ENCODE measurements around the gene BMPR2.
"Not testable (repeated sequence)": the region's sequence is repeated elsewhere in the genome, so short reads cannot be mapped to it uniquely, and the experiment has no call there.

The BMPR2 gene

DNA sequence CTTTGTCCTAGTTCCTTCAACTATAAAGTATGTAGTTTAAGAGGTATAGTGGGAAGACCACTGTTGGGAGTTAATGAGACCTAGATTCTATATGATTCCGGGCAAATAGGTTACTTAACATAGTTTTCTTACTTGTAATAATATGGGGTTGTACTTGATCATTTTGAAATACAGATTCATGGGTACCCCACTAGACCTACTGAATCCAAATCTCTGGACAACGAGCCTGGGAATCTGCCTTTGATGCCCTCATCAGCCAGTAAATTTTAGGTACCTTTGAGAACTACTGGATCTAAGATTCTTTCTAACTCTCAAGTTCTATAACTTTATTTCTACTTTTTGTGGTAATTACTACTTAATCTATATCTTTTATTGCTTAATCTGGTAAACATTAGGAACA lies 6.6 kb downstream of the BMPR2 start:
- no peak for DNase-seq

DNA sequence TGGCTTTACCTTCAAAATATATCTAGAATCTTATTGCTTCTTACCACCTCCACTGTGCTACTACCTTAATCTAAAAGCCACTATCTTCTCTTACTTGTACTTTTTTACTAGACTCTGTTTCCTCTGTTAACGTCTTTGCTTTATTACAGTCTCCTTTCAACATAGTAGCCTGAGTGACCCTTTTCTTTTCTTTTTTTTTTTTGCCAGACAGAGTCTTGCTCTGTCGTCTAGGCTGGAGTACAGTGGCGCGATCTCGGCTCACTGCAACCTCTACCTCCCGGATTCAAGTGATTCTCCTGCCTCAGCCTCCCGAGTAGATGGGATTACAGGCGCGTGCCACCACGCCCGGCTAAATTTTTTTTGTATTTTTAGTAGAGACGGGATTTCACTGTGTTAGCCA lies 10.4 kb downstream of the BMPR2 start:
- DNase-seq, result not testable (repeated sequence)

DNA sequence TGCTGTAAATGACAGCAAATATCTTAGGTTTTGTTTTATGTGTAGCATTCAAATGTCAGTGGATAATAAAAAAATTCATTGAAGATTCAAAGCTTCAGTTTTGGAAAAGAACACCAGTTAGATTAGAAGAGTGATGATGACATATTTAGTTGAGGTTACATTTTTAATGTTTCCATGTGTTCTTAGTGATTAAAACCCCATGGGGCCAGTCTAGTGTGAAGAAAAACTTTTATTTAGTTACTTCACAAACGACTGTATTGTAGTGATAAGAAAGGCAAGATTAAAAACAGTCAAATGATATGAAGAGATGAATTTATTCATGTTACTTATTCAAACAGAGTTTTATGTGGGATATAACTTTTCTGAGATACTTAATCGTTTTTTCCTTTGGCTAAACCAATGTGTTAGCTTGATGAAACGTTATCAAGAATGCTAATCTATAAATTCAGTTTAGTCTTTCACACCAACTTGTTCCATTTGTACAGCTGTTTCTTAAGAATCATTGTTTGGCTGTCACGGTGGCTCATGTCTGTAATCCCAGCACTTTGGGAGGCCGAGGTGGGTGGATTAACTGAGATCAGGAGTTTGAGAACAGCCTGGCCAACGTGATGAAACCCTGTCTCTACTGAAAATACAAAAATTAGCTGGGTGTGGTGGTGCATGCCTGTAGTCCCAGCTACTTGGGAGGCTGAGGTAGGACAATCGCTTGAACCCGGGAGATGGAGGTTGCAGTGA lies 11.6 kb downstream of the BMPR2 start:
- no peak for DNase-seq

DNA sequence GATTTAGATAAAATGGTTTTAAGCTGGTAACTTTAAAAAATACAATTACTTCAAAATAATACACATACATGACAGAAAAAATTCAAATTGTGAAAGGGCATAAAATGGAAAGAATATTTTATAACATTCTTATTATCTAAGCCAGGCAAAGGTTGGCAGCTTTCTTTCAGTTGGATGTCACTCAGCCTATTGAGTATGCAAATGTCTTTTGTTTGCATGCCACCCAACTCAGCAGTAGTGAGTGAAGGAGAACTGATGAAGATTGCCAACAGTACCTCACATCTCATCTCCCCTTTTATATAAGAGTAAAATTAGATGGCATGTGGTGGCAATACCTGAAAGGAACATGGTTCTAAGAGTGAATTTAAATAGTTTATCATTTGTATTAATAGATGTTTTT lies 24.8 kb downstream of the BMPR2 start:
- no peak for DNase-seq

DNA sequence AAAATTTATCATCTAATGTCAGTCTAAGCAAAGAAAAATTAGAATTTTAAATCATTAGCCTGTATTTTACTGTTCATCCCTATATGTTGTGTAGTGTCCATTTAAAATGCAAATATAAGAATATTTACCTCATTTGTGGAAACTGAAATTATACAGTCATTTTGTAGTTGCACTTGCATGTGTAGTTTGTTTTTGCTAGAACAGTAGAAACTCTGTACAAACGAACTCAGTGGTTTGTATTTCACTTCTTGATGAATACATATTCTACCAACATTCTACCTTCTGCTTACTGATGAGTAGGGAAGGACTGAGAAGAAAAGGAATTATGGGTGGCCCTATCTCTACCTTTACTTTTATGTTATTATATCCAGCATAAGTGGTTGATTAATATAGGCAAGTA lies 29.7 kb downstream of the BMPR2 start:
- no peak for DNase-seq

DNA sequence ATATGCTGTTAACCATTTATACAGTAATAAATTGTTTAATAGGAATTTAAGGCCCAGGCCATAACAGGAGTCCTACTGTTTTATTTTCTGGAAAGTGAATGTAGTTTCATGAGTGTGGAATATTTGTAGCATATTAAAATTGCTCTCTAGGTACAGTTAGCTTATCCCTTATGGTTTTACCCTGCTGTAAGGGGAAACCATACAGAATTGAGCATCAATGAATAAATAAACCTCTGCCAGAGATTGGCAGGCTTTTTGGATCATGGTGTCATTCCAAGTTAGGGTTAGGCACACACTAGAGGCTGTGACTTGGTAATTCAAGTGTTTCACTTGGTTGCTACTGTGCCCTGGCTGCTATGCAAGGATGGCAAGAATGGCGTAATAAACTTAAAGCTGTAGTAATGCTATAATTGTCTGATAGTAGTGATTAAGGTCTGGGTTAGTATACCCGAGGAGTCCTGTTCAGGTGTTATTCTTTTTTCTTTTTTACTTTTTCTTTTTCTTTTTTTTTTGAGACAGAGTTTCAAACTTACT lies 30.4 kb downstream of the BMPR2 start:
- DNase-seq, result no peak

DNA sequence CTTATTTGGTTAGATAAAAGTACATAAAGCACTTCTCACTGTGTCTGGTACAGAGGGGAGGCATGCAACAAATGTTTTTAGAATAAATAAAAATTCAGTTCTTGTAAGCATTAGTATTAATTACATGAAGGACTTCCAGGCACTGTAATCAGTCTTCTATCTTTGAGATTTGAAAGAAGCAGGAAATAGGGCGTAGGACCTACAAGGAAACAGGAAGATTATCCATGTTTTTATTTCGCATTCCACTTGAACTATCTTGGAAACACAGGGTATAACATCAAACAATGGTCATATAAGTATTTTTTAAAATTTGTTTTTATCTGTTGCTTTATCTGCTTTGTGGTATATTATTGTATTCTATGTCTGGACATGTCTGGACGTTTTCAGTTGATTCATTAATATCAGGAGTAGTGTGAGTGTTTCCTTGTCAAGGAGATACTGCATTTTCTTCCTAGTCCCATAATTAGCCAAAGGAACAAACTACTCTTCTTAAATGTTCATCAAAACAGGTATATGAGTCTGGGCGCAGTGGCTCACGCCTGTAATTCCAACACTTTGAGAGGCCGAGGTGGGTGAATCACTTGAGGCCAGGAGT lies 32.5 kb downstream of the BMPR2 start:
- DNase-seq, result no peak

DNA sequence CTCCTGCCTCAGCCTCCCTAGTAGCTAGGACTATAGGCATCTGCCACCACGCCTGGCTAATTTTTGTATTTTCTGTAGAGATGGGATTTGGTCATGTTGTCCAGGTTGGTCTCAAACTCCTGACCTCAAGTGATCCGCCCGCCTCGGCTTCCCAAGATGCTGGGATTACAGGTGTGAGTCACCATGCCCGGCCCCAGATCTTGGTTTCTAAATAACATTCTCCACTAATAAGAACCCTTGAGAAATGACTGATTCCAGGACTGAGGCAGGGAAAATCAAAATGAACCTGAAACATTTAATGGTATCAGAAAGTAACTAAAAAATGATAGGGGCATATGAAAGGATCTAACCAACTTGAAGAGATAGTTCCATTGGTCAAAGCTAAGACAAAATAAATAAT lies 34.0 kb downstream of the BMPR2 start:
- no peak for DNase-seq

DNA sequence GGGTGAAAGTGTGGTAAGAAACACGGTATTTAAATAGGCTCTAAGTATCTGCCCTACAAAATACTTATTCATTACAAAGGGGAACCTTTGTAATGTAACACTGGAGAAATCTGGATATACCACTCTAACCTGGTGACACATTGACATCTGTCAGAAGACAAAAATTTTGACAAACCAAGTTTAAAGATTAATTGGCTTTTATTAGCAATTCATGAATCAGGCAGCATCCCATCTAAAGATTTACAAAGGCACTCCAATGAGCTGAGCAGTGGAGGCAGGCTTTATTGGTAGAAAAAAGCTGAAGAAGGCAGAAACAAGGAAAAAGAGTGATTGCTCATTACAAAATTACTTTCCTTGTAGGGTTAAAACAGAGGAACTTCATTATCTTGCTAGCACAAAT lies 35.0 kb downstream of the BMPR2 start:
- no peak for DNase-seq

DNA sequence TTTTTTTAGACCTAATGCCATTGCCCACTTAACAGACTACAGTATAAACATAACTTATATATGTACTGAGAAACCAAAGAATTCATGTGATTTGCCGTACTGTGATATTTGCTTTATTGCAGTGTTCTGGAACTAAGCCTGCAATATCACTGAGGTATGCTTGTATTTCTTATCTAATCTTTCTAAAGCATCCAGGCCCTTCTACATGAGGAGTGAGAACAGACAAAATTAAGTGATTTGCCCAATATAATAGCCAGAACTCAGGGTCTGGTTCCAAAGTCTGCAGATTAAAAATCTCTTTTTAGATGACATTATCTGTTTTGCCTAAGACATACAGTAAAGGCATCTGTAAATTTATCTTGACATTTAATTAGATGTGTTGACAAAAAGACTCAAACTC lies 41.9 kb downstream of the BMPR2 start:
- no peak for DNase-seq

DNA sequence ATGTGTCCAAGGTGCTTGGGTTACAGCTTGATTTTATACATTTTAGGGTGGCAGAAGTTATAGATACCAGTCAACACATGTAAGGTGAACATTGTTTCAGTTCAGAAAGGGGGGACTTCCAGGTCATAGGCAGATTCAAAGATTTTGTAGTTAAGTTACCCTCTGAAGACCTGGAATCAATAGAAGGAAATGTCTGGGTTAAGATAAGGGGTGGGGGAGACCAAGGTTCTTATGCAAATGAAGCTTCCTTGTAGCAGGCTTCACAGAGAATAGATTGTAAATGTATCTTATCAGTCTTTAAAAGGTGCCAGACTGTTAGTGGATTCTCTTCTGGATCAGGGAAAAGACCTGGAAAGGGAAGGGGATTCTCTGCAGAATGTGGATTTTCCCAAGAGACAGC lies 42.4 kb downstream of the BMPR2 start:
- no peak for DNase-seq

DNA sequence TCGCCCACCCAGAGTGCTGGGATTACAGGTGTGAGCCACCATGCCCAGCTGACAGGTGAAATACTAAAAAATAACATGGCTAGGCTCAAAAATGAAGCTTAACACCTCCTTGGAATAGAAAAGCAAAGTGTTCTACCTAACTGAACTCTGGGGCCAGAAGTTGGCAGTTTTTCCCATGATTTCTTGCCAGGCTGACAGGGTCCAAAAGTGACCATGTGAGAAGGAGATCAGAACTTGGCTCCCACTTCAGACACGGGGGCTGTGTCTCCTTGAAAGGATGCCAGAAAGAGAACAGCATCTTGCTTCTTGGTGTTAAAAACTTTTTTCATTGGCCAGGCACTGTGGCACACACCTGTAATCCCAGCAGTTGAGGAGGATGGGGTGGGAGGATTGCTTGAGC lies 47.0 kb downstream of the BMPR2 start:
- no peak for DNase-seq

DNA sequence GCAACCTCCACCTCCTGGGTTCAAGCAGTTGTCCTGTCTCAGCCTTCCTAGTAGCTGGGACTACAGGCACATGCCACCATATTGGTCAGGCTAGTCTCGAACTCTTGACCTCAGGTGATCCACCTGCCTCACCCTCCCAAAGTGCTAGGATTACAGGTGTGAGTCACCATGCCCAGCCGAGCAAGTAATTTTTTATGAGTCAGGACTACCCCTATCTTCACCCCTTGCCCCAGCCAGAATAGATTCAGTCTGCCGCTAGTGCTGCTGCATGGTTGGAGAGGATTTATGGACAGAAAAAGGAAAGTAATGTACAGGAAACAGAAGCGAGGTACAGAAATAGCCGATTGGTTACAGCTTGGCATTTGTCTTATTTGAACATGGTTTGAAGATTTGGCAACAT lies 48.9 kb downstream of the BMPR2 start:
- no peak for DNase-seq

DNA sequence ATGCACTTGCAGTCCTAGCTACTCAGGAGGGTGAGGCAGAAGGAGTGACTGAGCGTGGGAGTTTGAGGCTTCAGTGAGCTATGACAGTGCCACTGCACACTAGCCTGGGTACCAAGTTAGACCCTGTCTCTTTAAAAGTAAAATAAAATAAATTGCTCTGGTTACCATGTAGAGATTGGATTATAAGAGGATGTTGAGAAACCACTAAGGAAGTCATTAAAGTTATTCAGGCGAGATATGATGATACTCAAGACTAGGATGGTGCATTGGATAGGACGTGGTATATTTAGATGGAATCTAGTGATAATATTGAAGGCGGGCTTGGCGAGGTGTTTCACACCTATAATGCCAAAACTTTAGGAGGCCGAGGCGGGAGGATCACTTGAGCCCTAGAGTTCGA lies 50.6 kb downstream of the BMPR2 start:
- no peak for DNase-seq

DNA sequence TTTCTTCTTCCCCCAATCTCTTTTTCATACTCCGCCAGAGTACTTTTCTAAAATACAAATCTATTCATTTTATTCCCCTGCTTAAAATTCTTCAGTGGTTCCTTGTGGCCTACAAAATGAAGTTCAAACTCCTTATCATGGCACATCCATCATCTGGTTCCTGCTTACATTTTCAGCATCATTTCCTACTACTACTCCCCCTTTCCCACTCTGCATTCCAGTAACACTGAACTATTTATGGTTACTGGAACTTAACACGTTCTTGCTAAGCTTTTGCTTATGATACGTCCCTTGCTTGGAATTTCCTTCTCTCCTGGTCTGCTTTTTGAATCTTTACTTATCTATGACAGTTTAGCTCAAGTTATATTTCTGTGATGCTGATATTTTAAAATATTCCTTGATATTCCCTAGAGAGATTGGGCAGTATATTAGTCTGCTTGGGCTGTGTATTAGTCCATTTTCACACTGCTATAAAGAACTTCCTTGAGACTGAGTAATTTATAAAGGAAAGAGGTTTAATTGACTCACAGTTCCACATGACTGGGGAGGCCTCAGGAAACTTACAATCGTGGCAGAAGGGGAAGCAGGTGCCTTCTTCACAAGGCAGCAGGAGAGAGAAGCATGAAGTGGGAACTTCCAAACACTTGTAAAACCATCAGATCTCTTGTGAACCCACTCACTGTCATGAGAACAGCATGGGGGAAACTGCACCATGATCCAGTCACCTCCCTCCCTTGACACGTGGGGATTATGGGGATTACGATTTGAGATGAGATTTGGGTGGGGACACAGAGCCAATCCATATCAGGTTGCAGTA lies 53.2 kb downstream of the BMPR2 start:
- no peak for DNase-seq

DNA sequence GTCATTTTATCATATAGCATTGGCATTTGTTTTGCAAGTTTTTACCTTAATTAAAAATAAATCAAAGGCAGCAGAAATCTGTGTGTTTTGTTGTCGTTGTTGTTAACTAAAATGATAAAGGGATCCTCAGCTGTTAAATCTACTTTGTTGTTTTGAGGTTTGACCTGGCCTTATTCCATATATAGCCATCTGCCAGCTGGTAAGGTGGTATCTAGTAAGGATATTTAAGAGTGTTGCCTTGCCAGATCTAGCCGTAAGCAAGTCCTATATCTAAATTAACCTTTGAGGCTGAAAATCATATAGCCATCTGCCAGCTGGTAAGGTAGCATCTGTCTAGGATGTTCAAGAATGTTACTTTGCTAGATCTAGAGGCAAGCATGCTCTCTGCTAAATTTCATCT lies 56.6 kb downstream of the BMPR2 start:
- no peak for DNase-seq

DNA sequence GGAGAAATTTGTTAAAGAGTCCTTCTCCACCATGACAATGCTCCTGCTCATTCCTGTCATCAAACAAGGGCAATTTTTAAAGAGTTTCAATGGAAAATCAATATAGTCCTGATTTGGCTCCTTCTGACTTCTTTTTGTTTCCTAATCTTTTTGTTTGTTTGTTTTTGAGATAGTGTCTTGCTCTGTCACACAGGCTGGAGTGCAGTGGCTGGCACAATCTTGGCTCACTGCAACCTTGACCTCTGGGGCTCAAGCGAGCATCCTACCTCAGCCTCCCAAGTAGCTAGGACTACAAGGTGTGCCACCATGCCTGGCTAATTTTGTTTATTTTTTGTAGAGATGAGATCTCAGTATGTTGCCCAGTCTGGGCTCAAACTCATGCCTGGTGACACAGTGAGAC lies 58.3 kb downstream of the BMPR2 start:
- DNase-seq, result no peak

DNA sequence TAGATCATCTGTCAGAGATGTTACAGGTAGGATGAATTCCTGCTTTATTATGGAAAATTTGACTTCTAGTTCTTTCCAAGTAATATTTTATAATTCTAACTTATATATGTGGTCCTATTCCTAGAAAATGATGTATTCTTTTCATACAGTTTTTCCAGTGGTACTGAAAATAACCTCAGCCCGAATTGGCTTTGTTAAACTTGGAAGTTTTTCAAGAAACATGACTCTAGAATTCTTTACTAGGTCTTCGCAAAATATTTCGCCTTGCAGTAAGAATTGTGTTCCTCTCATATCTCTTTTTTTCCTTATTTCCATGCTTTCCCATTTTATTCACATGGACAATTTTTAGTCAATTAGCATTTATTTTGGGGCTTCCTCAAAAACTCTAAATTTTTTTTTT lies 60.5 kb downstream of the BMPR2 start:
- DNase-seq, result no peak

DNA sequence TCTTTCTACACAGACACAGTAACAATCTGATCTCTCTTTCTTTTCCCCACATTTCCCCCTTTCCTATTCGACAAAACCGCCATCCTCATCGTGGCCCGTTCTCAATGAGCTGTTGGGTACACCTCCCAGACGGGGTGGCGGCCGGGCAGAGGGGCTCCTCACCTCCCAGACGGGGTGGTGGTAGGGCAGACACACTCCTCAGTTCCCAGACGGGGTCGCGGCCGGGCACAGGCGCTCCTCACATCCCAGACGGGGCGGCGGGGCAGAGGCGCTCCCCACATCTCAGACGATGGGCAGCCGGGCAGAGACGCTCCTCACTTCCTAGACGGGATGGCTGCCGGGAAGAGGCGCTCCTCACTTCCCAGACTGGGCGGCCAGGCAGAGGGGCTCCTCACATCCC lies 64.0 kb downstream of the BMPR2 start:
- not testable (repeated sequence) for DNase-seq

DNA sequence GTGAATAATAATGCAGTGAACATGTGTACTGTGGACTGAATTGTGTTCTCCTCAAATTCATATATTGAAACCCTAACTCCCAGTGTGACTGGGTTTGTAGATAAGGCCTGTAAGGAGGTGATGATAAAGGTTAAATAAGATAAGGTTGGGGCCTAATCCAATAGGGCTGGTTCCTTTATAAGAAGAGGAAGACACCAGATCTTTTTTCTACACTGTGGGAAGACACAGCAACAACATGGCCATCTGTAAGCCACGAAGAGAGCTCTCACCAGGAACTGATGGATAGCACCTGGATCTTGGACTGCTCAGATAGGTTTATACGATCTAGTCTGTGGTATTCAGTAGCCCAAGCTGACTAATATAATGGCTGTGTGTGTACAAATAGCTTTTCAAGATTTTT lies 66.8 kb downstream of the BMPR2 start:
- DNase-seq, result no peak

DNA sequence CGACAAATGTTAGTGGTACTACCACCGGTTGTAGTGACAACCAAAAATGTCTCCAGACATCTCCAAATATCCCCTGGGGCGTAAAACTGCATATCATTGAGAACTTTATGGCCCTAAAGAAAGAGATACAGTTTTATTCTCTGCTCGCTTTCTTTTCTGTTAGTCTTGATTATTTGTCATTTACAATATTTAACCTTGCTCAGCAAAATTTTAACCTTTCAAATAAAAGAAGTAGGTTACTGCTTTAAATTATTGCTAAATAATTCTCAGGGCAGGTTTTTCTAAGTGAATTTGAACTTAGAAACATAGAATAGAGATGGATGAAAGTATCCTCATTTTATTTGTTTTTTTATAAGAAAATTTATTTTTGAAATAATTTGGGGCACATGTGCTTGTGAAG lies 67.9 kb downstream of the BMPR2 start:
- DNase-seq, result no peak

DNA sequence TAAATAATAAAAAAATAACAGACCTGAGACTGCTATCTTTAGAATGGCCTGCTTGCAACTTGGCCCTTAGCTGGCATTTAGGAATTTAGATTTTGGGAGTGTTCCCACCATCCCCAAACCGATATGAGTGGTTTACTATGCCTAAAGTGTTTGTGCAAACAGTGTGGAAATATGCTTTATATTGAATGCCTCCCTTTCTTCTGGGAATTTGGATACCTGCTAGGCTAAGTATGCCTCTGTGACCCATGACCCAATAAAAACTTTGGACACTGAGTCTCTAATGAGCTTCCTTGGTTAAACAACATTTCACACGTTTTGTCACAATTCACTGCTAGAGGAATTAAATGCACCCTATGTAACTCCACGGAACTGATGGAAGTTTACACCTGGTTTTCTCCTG lies 73.2 kb downstream of the BMPR2 start:
- no peak for DNase-seq

DNA sequence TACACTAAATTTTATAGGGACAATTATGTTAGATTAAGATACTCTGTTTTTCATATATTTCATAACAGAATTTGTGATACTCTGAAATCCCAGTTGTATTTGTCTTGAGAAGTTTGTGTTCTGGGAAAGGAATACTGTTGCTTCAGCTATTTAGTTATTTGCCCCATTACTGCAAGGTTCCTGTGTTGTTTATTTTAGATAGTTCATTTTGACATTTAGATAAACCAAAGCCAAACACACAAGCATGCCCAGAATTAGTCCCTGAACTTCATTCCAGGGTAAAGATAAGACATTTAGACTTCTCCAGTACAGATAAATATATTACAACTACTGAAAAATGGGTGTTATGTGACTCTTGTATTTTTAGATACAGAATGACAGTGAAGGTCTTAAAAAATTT lies 74.7 kb downstream of the BMPR2 start:
- no peak for DNase-seq

DNA sequence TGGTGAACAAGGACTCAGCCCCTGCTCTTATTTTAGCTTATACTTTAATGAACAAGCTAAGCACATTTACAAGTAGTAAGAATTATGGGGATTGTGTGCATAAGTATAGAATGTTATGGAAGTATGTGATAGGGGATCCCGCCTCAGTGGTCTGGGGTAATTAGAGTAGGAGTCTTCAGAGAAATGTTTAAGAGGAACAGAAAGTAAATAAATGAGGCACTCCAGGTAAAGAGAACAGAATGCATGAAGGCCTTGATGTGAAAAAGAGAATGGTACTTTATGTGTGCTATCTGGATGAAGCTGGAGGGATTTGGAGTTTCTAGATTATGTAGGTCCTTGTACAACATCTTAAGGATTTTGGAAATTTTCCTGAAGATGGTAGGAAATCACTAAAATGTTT lies 76.6 kb downstream of the BMPR2 start:
- DNase-seq, result no peak
